ENCODE measurements around the gene MED15.

DNA sequence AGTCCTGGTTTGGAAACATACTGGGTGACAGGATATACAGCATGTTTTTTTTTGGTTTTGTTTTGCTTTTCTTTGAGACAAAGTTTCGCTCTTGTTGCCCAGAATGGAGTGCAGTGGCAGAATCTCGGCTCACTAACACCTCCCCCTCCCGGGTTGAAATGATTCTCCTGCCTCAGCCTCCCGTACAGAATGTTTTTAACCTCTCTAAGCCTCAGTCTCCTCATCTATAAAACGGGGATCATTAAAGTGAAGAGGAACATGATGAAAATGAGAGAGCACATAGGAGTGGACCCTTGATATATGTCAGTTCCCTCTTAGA, 41.7 kb upstream of the MED15 start:
- TF ChIP-seq EZH2 (IDR thresholded peaks at IDR 0.05; ENCODE audit: low read depth, unreplicated experiment) (no peak), CREB1 (CRISPR knock-in tag; IDR thresholded peaks at IDR 0.05; ENCODE audit: low read depth) (no peak), CTCF (conservative IDR thresholded peaks at IDR 0.05; ENCODE audit: low read depth in 2 of 2) (no peak), JUNB (IDR thresholded peaks at IDR 0.05; ENCODE audit: unreplicated experiment) (no peak), EZH2phosphoT487 (IDR thresholded peaks at IDR 0.05; ENCODE audit: unreplicated experiment) (no peak), ZNF114 (CRISPR knock-in tag; IDR thresholded peaks at IDR 0.05) (no peak), POLR2AphosphoS5 (IDR thresholded peaks at IDR 0.05; ENCODE audit: low read depth) (no peak), NANOG (IDR thresholded peaks at IDR 0.05; ENCODE audit: borderline replicate concordance) (no peak), STAT1 (IDR thresholded peaks at IDR 0.05; ENCODE audit: unreplicated experiment) (no peak), ZNF331 (CRISPR knock-in tag; IDR thresholded peaks at IDR 0.05; ENCODE audit: low read depth) (no peak)
- TF ChIP-seq, protein P1, sequence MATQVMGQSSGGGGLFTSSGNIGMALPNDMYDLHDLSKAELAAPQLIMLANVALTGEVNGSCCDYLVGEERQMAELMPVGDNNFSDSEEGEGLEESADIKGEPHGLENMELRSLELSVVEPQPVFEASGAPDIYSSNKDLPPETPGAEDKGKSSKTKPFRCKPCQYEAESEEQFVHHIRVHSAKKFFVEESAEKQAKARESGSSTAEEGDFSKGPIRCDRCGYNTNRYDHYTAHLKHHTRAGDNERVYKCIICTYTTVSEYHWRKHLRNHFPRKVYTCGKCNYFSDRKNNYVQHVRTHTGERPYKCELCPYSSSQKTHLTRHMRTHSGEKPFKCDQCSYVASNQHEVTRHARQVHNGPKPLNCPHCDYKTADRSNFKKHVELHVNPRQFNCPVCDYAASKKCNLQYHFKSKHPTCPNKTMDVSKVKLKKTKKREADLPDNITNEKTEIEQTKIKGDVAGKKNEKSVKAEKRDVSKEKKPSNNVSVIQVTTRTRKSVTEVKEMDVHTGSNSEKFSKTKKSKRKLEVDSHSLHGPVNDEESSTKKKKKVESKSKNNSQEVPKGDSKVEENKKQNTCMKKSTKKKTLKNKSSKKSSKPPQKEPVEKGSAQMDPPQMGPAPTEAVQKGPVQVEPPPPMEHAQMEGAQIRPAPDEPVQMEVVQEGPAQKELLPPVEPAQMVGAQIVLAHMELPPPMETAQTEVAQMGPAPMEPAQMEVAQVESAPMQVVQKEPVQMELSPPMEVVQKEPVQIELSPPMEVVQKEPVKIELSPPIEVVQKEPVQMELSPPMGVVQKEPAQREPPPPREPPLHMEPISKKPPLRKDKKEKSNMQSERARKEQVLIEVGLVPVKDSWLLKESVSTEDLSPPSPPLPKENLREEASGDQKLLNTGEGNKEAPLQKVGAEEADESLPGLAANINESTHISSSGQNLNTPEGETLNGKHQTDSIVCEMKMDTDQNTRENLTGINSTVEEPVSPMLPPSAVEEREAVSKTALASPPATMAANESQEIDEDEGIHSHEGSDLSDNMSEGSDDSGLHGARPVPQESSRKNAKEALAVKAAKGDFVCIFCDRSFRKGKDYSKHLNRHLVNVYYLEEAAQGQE (IDR thresholded peaks at IDR 0.05; ENCODE audit: unreplicated experiment) = no peak
- TF ChIP-seq, protein P2, sequence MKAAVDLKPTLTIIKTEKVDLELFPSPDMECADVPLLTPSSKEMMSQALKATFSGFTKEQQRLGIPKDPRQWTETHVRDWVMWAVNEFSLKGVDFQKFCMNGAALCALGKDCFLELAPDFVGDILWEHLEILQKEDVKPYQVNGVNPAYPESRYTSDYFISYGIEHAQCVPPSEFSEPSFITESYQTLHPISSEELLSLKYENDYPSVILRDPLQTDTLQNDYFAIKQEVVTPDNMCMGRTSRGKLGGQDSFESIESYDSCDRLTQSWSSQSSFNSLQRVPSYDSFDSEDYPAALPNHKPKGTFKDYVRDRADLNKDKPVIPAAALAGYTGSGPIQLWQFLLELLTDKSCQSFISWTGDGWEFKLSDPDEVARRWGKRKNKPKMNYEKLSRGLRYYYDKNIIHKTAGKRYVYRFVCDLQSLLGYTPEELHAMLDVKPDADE (IDR thresholded peaks at IDR 0.05) = no peak
